AG10803 (cell line): ENCODE measurements around the gene ASGR2.

Experiments used
- DNase-seq: peaks from one replicate; pipeline ENCODE4 v3.0.0; 2010; ENCODE audit warnings: low read depth
- H3K4me3 ChIP-seq: 2 replicates; pipeline ENCODE4 v1.5.1; 2011; ENCODE audit warnings: mild to moderate bottlenecking, low read length, control low read depth
- CTCF ChIP-seq: conservative IDR thresholded peaks from 2 replicates; pipeline ENCODE4 v1.5.1; 2011; ENCODE audit warnings: mild to moderate bottlenecking, low read length, control low read depth, inconsistent platforms

Gene ASGR2

GRCh38 chr17:7056386-7056785 lies 58.2 kb downstream of the ASGR2 start:
- DNase-seq, result peak; percentile 54
- no peak for TF ChIP-seq CTCF
- no peak overlapping the region for H3K4me3 ChIP-seq
